Endothelial cell of umbilical vein (primary cell): ENCODE measurements around the gene SRGAP3. TPM values are rescaled to one million over a fixed set of nuclear protein-coding genes. Genes with fewer than 3 reads are reported as not detected.

Source experiments
- BruUV-seq: library from RNA; stranded (reverse); fragments of 400-500 nt; replicated peaks from 2 replicates; lab custom pipeline; 2021; lab: Mats Ljungman, UMichigan
- CTCF ChIA-PET: fragments of 300-600, 350-600 bp; sonication (Branson Sonifier 250); formaldehyde crosslinking; loops from one replicate; lab custom pipeline; 2021; ENCODE audit warnings: antibody characterized with exemption, inconsistent platforms; lab: Charles Lee
- POLR2A ChIA-PET: fragments of 300-600, 350-600 bp; sonication (Branson Sonifier 250); formaldehyde crosslinking; loops from one replicate; lab custom pipeline; 2021; ENCODE audit warnings: antibody characterized with exemption, inconsistent platforms; lab: Charles Lee
- DNase-seq: peaks from one replicate; pipeline ENCODE4 v3.0.0-alpha.2; 2011; ENCODE audit warnings: low read depth, low spot score
- FAIRE-seq: peaks from 2 replicates; lab custom pipeline; 2011; peaks lifted over from hg19 to GRCh38; lab: Jason Lieb, UNC
- H2AFZ ChIP-seq: 2 replicates; pipeline ENCODE4 v1.6.0; 2012; ENCODE audit warnings: low read depth, low read length, control low read depth, inconsistent platforms
- H3K27ac ChIP-seq: 2 replicates; pipeline ENCODE4 v1.5.1; 2011; ENCODE audit warnings: low read depth, mild to moderate bottlenecking, control low read depth, low read length, moderate library complexity; ENCODE audit not compliant: insufficient read depth
- H3K27me3 ChIP-seq, 2 experiments: 2 replicates each; pipeline versions ENCODE4 v1.6.0 to v1.6.1; 2011; ENCODE audit warnings: low read length in 2 of 2, mixed read lengths in 1 of 2; ENCODE audit not compliant: control insufficient read depth in 2 of 2, insufficient read depth in 2 of 2
- H3K36me3 ChIP-seq, 2 experiments: 2 replicates in 1 of 2; 3 replicates in 1 of 2; pipeline ENCODE4 v1.5.1; 2011; ENCODE audit warnings: low read length in 2 of 2, mild to moderate bottlenecking in 1 of 2, moderate library complexity in 1 of 2; ENCODE audit not compliant: control insufficient read depth in 2 of 2, insufficient read depth in 2 of 2; ENCODE audit errors: extremely low read depth in 1 of 2
- H3K4me1 ChIP-seq: 3 replicates; pipeline ENCODE4 v1.5.1; 2011; ENCODE audit warnings: mild to moderate bottlenecking, low read length; ENCODE audit not compliant: control insufficient read depth, insufficient read depth; ENCODE audit errors: extremely low read depth
- H3K4me2 ChIP-seq: 2 replicates; pipeline ENCODE4 v1.6.1; 2011; ENCODE audit warnings: low read length, control low read depth, mixed read lengths; ENCODE audit not compliant: insufficient read depth
- H3K4me3 ChIP-seq, 3 experiments: fragments of 200-600 bp in 1 of 3; sonication (generic), shearing (Covaris generic) in 1 of 3; replicated peaks in 1 of 3; 2 replicates each; pipeline ENCODE4 v1.5.1; 2011 to 2016; ENCODE audit warnings: control low read depth in 3 of 3, low read length in 3 of 3, mild to moderate bottlenecking in 2 of 3, inconsistent platforms in 1 of 3, low read depth in 1 of 3, moderate library complexity in 1 of 3; ENCODE audit not compliant: insufficient read depth in 1 of 3
- H3K79me2 ChIP-seq: 2 replicates; pipeline ENCODE4 v1.6.0; 2012; ENCODE audit warnings: low read length, inconsistent platforms; ENCODE audit not compliant: control insufficient read depth, insufficient read depth
- H3K9ac ChIP-seq: replicated peaks from 2 replicates; pipeline ENCODE3; 2011; ENCODE audit warnings: low read length, control low read depth; ENCODE audit not compliant: insufficient read depth; ENCODE audit errors: extremely low read depth
- H3K9me1 ChIP-seq: replicated peaks from 3 replicates; pipeline ENCODE4 v1.6.0; 2011; ENCODE audit warnings: mild to moderate bottlenecking, low read length; ENCODE audit not compliant: control insufficient read depth, insufficient read depth; ENCODE audit errors: extremely low read depth
- H3K9me3 ChIP-seq: replicated peaks from 2 replicates; pipeline ENCODE4 v1.5.1; 2012; ENCODE audit warnings: low read length, inconsistent platforms; ENCODE audit not compliant: control insufficient read depth, insufficient read depth
- H4K20me1 ChIP-seq: replicated peaks from 2 replicates; pipeline ENCODE3; 2011; ENCODE audit warnings: mild to moderate bottlenecking, low read length; ENCODE audit not compliant: control insufficient read depth, insufficient read depth; ENCODE audit errors: extremely low read depth
- CTCF ChIP-seq, 2 donors: IDR thresholded peaks; 1 replicate in 1 of 2; 2 replicates in 1 of 2; pipeline ENCODE4 v1.5.1; 2011; ENCODE audit warnings: low read length in 2 of 2, mild to moderate bottlenecking in 2 of 2, moderate library complexity in 2 of 2, control low read depth in 1 of 2, inconsistent platforms in 1 of 2, low read depth in 1 of 2; ENCODE audit not compliant: insufficient read depth in 1 of 2; ENCODE audit errors: extremely low read depth in 1 of 2
- EZH2 ChIP-seq: IDR thresholded peaks from 2 replicates; pipeline ENCODE4 v1.6.1; 2012; ENCODE audit warnings: borderline replicate concordance, low read depth, mild to moderate bottlenecking, moderate library complexity, low read length, inconsistent platforms; ENCODE audit not compliant: severe bottlenecking
- FOS ChIP-seq: IDR thresholded peaks from 2 replicates; pipeline ENCODE4 v1.6.1; 2011; ENCODE audit warnings: mild to moderate bottlenecking, low read length, moderate library complexity, borderline replicate concordance; ENCODE audit not compliant: insufficient read depth
- GATA2 ChIP-seq: IDR thresholded peaks from 2 replicates; pipeline ENCODE4 v1.7.0; 2011; ENCODE audit warnings: low read depth, mild to moderate bottlenecking, moderate library complexity, mixed read lengths, low read length; ENCODE audit not compliant: insufficient read length, insufficient read depth
- JUN ChIP-seq: IDR thresholded peaks from 2 replicates; pipeline ENCODE4 v1.6.1; 2011; ENCODE audit warnings: borderline replicate concordance, low read depth; ENCODE audit not compliant: insufficient read length, insufficient read depth
- MAX ChIP-seq: IDR thresholded peaks from 2 replicates; pipeline ENCODE4 v1.6.1; 2011; ENCODE audit not compliant: insufficient read depth, insufficient read length
- MYC ChIP-seq: IDR thresholded peaks from one replicate; pipeline ENCODE4 v1.6.1; 2011; ENCODE audit warnings: mild to moderate bottlenecking, low read depth, low read length
- POLR2A ChIP-seq: IDR thresholded peaks from 2 replicates; pipeline ENCODE4 v1.6.1; 2012; ENCODE audit warnings: low read depth, mild to moderate bottlenecking, control low read depth, low read length
- POLR2AphosphoS5 ChIP-seq: IDR thresholded peaks from 2 replicates; pipeline ENCODE4 v1.6.1; 2012; ENCODE audit warnings: low read depth, mild to moderate bottlenecking, control low read depth, low read length, moderate library complexity; ENCODE audit not compliant: insufficient read depth
- dilution Hi-C: fragments of 300-500 bp; cut with MboI; formaldehyde crosslinking; loops from one replicate; pipeline ENCODE4 v1.15.0; 2019; ENCODE audit warnings: low sequenced_read_pairs; ENCODE audit not compliant: extremely low pct_ligation_motif_present
- intact Hi-C: fragments of 100-400 bp; cut with micrococcal nuclease; formaldehyde crosslinking; loops from one replicate; pipeline ENCODE4 v1.10.0; 2022
- polyA plus RNA-seq, 4 experiments: library from polyadenylated mRNA; depleted of rRNA in 3 of 4; stranded (reverse) in 3 of 4; unstranded in 1 of 4; fragments of >200 nt; gene quantifications; 2 replicates each; pipeline versions ENCODE4 v1.2.1 to v1.2.3, GENCODE V29; 2011 to 2012; ENCODE audit warnings: missing spikeins in 1 of 4
- total RNA-seq: library from RNA; stranded (reverse); gene quantifications from 2 replicates; pipeline ENCODE4 v1.2.3, GENCODE V29; 2021

Gene SRGAP3
- total and polyA plus RNA-seq, 2 donors (not counting 3 experiments of a cell fraction or from before 2014, with no cell fraction given), result 0.06 TPM; not detected in 1

- intact Hi-C loops, result no loop called here
- H3K27ac ChIP-seq, result no peak overlapping the region
- peaks cover 0 to 3% of the 10 kb centered on the region in 2 experiments for H3K27me3 ChIP-seq
- H3K9ac ChIP-seq, result no peak overlapping the region
- no peak overlapping the region for H3K4me3 ChIP-seq
- no peaks in the 10 kb centered on the region for H3K9me3 ChIP-seq
- dilution Hi-C loops, result no loop called here
- CTCF ChIA-PET, result no interaction called here
- TF ChIP-seq POLR2A (no peak), GATA2 (no peak), EZH2 (no peak), JUN (no peak), MYC (no peak), POLR2AphosphoS5 (no peak), MAX (no peak), CTCF (IDR thresholded peaks at IDR 0.05; ENCODE audit: extremely low read depth in 1 of 2, insufficient read depth in 1 of 2, low read depth in 1 of 2, low read length in 2 of 2) (no peak), FOS (no peak)
- POLR2A ChIA-PET, result no interaction called here
- H3K36me3 ChIP-seq, result no peaks in the 10 kb centered on the region
- H3K4me1 ChIP-seq, result no peaks in the 10 kb centered on the region
- FAIRE-seq (no peak), DNase-seq (no peak)
- no peak overlapping the region for H3K4me2 ChIP-seq
- H3K79me2 ChIP-seq, result no peaks in the 10 kb centered on the region
- no peak overlapping the region for H2AFZ ChIP-seq
- no TSS peak for BruUV-seq
- H3K9me1 ChIP-seq, result no peaks in the 10 kb centered on the region
- no peaks in the 10 kb centered on the region for H4K20me1 ChIP-seq
These were observed 46.1 kb downstream of the SRGAP3 start for GRCh38 chr3:9203317-9203716.
